ENCODE results near the gene NR2F6. TPM values are rescaled to one million over a fixed set of nuclear protein-coding genes. Genes with fewer than 3 reads are reported as not detected.

NR2F6 gene
- total RNA-seq, 4 donors from 2014 or later = 42.1 to 217 (median 142) TPM

DNA sequence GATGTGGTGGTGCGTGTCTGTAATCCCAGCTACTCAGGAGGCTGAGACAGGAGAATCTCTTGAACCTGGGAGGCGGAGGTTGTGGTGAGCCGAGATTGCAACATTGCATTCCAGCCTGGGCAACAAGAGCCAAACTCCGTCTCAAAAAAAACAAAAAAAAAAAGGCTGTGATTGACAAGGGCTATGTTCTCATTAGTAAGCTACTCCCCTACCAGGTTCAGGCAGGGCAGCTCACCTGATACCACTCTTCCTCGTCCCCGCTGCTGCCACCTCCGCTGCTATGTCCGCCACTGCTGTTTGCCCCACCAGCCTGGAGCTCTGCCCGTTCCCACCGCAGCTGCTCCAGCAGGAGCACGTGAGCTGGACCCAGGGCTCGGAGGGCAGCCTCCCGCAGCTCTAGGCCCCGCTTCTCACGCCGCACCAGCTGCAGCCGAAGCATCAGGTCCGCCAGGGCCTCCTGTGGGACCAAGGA lies 9.5 kb upstream of the NR2F6 start:
- no peak for DNase-seq
- Histone ChIP-seq H3K9me3 (no peaks in the 10 kb centered on the region), H3K4me3 (no peak overlapping the region), H3K4me1 (no peaks in the 10 kb centered on the region), H3K36me3 (no peaks in the 10 kb centered on the region), H3K27me3 (no peaks in the 10 kb centered on the region), H3K27ac (no peak overlapping the region)
- no peak for TF ChIP-seq POLR2A (IDR thresholded peaks at IDR 0.05)
- TF ChIP-seq, protein P1, sequence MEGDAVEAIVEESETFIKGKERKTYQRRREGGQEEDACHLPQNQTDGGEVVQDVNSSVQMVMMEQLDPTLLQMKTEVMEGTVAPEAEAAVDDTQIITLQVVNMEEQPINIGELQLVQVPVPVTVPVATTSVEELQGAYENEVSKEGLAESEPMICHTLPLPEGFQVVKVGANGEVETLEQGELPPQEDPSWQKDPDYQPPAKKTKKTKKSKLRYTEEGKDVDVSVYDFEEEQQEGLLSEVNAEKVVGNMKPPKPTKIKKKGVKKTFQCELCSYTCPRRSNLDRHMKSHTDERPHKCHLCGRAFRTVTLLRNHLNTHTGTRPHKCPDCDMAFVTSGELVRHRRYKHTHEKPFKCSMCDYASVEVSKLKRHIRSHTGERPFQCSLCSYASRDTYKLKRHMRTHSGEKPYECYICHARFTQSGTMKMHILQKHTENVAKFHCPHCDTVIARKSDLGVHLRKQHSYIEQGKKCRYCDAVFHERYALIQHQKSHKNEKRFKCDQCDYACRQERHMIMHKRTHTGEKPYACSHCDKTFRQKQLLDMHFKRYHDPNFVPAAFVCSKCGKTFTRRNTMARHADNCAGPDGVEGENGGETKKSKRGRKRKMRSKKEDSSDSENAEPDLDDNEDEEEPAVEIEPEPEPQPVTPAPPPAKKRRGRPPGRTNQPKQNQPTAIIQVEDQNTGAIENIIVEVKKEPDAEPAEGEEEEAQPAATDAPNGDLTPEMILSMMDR (IDR thresholded peaks at IDR 0.05) = no peak

DNA sequence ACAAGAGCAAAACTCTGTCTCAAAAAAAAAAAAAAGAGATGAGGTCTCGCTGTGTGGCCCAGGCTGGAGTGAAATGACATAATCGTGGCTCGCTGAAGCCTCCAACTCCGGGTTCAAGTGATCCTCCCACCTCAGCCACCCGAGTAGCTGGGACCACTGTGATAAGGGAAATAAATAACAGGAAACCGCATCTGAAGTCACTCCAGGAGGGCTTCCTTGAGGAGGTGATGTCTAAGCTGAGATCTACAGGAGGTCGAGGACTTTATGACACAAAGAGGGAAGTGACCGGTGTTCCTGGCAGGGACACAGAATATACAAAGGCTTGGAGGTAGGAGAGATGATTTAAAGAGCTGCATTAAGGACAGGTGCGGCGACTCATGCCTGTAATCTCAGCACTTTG lies 8.9 kb upstream of the NR2F6 start:
- H3K4me1 ChIP-seq = no peaks in the 10 kb centered on the region
- no peaks in the 10 kb centered on the region for H3K36me3 ChIP-seq
- no peaks in the 10 kb centered on the region for H3K27me3 ChIP-seq
- no peak for TF ChIP-seq POLR2A (IDR thresholded peaks at IDR 0.05)
- TF ChIP-seq, protein P1 (IDR thresholded peaks at IDR 0.05) = no peak
- no peak overlapping the region for H3K4me3 ChIP-seq
- H3K27ac ChIP-seq = no peak overlapping the region
- no peak for DNase-seq
- H3K9me3 ChIP-seq = no peaks in the 10 kb centered on the region

DNA sequence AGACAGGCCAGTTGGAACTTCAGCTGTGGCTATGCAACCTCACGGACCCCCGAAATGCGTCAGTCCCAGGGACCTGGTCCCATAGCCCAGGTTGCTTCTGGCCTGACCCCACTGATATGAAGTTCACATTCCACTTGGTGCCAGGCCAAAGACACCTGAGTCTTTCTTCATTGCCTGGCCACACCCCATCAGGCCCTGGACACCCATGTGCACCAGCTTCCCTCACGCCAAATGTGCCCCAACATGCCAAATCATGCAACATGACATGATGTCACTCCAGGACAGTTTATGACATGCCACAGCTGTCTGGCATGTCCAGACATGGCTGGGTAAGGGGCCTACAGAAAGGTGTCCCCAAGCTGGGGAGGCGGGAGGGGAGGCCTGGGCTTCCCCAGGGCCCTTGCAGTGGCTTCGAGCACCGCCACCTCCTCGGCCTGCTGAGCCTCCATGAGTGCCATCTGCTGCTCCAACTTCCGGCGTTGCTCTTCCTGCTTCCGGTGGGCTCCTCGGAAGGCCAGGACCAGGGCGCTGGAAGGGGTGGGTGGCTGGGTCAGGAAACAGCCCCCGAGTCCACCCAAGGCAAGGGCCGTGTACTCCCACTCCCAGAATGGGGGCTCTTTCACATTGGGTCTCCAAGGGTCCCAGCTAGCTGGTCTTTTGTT lies 4.3 kb upstream of the NR2F6 start:
- H3K4me3 ChIP-seq = no peak overlapping the region
- H3K27ac ChIP-seq = peak overlapping the region in 1 of 4 donors; percentile 79
- no peaks in the 10 kb centered on the region for H3K36me3 ChIP-seq
- no peaks in the 10 kb centered on the region for H3K9me3 ChIP-seq
- H3K27me3 ChIP-seq = no peaks in the 10 kb centered on the region
- TF ChIP-seq, protein P1 (IDR thresholded peaks at IDR 0.05) = no peak
- peak in 2 of 3 donors; percentile 47 to 82 for DNase-seq
- peaks cover 7 to 31% (median 9%) of the 10 kb centered on the region in 4 donors for H3K4me1 ChIP-seq

GRCh38 chr19:17248011-17248776 lies 2.5 kb upstream of the NR2F6 start:
- peak overlapping the region in 3 of 4 donors; percentile 67 to 88 (median 79) for H3K27ac ChIP-seq
- peak in 2 of 3 donors; percentile 75 to 82 for DNase-seq
- no peak overlapping the region for H3K4me3 ChIP-seq
- no peaks in the 10 kb centered on the region for H3K9me3 ChIP-seq
- no peaks in the 10 kb centered on the region for H3K36me3 ChIP-seq
- H3K27me3 ChIP-seq = no peaks in the 10 kb centered on the region
- TF ChIP-seq, protein P1 (IDR thresholded peaks at IDR 0.05) = no peak
- TF ChIP-seq POLR2A (IDR thresholded peaks at IDR 0.05) = peak in 1 of 2 donors; percentile 21
- H3K4me1 ChIP-seq = peaks cover 7 to 34% (median 13%) of the 10 kb centered on the region in 4 donors

DNA sequence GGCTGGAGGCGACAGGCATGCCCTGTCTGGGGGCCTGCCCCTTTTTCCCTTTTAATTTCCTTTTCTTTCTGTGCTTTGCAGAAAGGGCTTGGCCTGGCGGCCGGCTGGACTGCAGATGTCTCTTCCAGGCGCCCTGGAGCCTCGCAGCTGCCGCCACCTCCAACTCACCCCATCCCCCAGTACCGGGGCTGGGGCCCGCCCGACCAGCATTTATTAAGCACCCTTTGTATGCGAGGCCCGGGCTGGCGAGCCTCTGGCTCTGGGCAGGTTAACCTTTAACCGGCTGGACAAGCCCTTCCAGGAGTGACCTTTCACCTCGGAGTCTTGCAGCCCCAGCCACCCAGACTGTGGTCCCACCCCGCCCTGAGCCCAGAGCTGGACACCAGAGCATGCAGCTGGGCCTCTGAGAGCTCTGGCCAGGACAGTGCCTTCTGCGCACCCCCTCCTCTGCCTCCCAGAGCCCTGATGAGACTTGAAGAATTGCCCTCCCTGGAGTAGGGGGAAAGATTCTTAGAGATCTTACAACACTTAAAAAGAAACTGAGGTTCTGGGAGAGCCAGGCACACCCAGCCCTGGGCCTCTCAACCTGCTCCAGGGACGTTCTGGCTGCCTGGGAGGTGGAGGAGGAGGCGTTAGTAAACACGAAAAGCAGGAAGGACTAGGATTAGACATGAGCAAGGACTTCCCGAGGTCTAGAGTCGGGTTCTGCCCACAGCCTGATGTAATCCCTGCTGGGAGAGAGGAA lies 1.1 kb upstream of the NR2F6 start:
- peaks cover 7 to 47% (median 13%) of the 10 kb centered on the region in 4 donors for H3K4me1 ChIP-seq
- peak overlapping the region; percentile 57 to 93 (median 74) for H3K4me3 ChIP-seq
- TF ChIP-seq, protein P1 (IDR thresholded peaks at IDR 0.05) = no peak
- peak; percentile 9 to 27 for TF ChIP-seq POLR2A (IDR thresholded peaks at IDR 0.05)

More for the DNA sequence above, 1.1 kb upstream of the NR2F6 start:
- Histone ChIP-seq H3K27me3 (no peaks in the 10 kb centered on the region), H3K36me3 (no peaks in the 10 kb centered on the region), H3K27ac (peak overlapping the region; percentile 79 to 92 (median 90)), H3K9me3 (no peaks in the 10 kb centered on the region)
- DNase-seq = peak in 2 of 3 donors; percentile 79

Data from Peyer's patch (tissue), 4 donors.